Suprapubic skin (tissue), 4 donors: Measurements from ENCODE around the gene MIB1. TPM values are rescaled to one million over a fixed set of nuclear protein-coding genes. Genes with fewer than 3 reads are reported as not detected.

Source experiments
- DNase-seq, 2 donors: peaks; one replicate each; pipeline ENCODE4 v3.0.0-alpha.2; 2019; ENCODE audit warnings: low spot score in 2 of 2
- H3K27ac ChIP-seq: fragments of 200-600 bp; sonication (generic); one replicate; pipeline ENCODE4 v1.5.1; 2019
- H3K27me3 ChIP-seq: fragments of 200-600 bp; sonication (generic); one replicate; pipeline ENCODE4 v1.5.1; 2019
- H3K36me3 ChIP-seq: fragments of 200-600 bp; sonication (generic); one replicate; pipeline ENCODE4 v1.5.1; 2019
- H3K4me1 ChIP-seq: fragments of 200-600 bp; sonication (generic); one replicate; pipeline ENCODE4 v1.5.1; 2019
- H3K4me3 ChIP-seq: fragments of 200-600 bp; sonication (generic); one replicate; pipeline ENCODE4 v1.5.1; 2019; ENCODE audit warnings: mild to moderate bottlenecking
- H3K9me3 ChIP-seq: fragments of 200-600 bp; sonication (generic); one replicate; pipeline ENCODE4 v1.5.1; 2019
- CTCF ChIP-seq, 2 donors: fragments of 200-600 bp in 1 of 2; fragments of 450-650 bp in 1 of 2; sonication (generic) in 1 of 2; IDR thresholded peaks; one replicate each; pipeline ENCODE4 v1.5.1; 2016 to 2019; ENCODE audit warnings: antibody characterized with exemption in 2 of 2, mild to moderate bottlenecking in 1 of 2, moderate library complexity in 1 of 2
- EP300 ChIP-seq: sonication (generic); formaldehyde crosslinking; IDR thresholded peaks from one replicate; pipeline ENCODE4 v1.6.1; 2017; ENCODE audit warnings: antibody characterized with exemption
- POLR2A ChIP-seq, 2 donors: fragments of 450-650 bp; IDR thresholded peaks; one replicate each; pipeline ENCODE4 v1.6.1; 2017; ENCODE audit warnings: antibody characterized with exemption in 2 of 2, mild to moderate bottlenecking in 2 of 2, moderate library complexity in 2 of 2
- POLR2AphosphoS5 ChIP-seq, 3 donors: sonication (generic); formaldehyde crosslinking; IDR thresholded peaks; one replicate each; pipeline ENCODE4 v1.6.1; 2017; ENCODE audit warnings: antibody characterized with exemption in 3 of 3
- WGBS: methylation state at CpG from one replicate; pipeline ENCODE4 v1.1.5; 2018; 5-methylcytosine and 5-hydroxymethylcytosine counted together
- total RNA-seq, 4 donors: library from RNA; depleted of rRNA; stranded (reverse); fragments of >200 nt; gene quantifications; one replicate each; pipeline ENCODE4 v1.1.0, GENCODE V29; 2016

Gene MIB1
- total RNA-seq, 4 donors from 2014 or later = 16.6 to 25.4 (median 24.1) TPM

GRCh38 chr18:21841570-21841969 lies 101.0 kb downstream of the MIB1 start:
- TF ChIP-seq POLR2A (IDR thresholded peaks at IDR 0.05) (no peak), CTCF (IDR thresholded peaks at IDR 0.05) (no peak), POLR2AphosphoS5 (IDR thresholded peaks at IDR 0.05) (no peak), EP300 (no peak)
- no peak overlapping the region for H3K27ac ChIP-seq
- H3K4me3 ChIP-seq = no peak overlapping the region
- DNase-seq = no peak
- H3K27me3 ChIP-seq = no peaks in the 10 kb centered on the region
- 97% methylated on average over 1 of the region's 1 CpG for WGBS
- H3K9me3 ChIP-seq = no peaks in the 10 kb centered on the region
- peaks cover 43% of the 10 kb centered on the region for H3K36me3 ChIP-seq
- H3K4me1 ChIP-seq = no peaks in the 10 kb centered on the region

GRCh38 chr18:21843341-21843740 lies 102.7 kb downstream of the MIB1 start:
- H3K36me3 ChIP-seq = peaks cover 59% of the 10 kb centered on the region

GRCh38 chr18:21851327-21851961 lies 110.9 kb downstream of the MIB1 start:
- DNase-seq = no peak
- 71% methylated on average over 5 of the region's 5 CpGs for WGBS
- Histone ChIP-seq H3K4me1 (no peaks in the 10 kb centered on the region), H3K27ac (no peak overlapping the region), H3K27me3 (no peaks in the 10 kb centered on the region), H3K4me3 (no peak overlapping the region), H3K36me3 (peaks cover 28% of the 10 kb centered on the region), H3K9me3 (no peaks in the 10 kb centered on the region)
- TF ChIP-seq POLR2AphosphoS5 (IDR thresholded peaks at IDR 0.05) (no peak), CTCF (IDR thresholded peaks at IDR 0.05) (no peak), POLR2A (IDR thresholded peaks at IDR 0.05) (no peak), EP300 (no peak)

More at GRCh38 chr18:21843341-21843740, 102.7 kb downstream of the MIB1 start:
- no peaks in the 10 kb centered on the region for H3K27me3 ChIP-seq
- no peak overlapping the region for H3K4me3 ChIP-seq
- no peaks in the 10 kb centered on the region for H3K4me1 ChIP-seq
- no peaks in the 10 kb centered on the region for H3K9me3 ChIP-seq
- H3K27ac ChIP-seq = no peak overlapping the region
- TF ChIP-seq CTCF (IDR thresholded peaks at IDR 0.05) = no peak
- no peak for TF ChIP-seq EP300
- TF ChIP-seq POLR2A (IDR thresholded peaks at IDR 0.05) = no peak
- TF ChIP-seq POLR2AphosphoS5 (IDR thresholded peaks at IDR 0.05) = no peak
- 96% methylated on average over 2 of the region's 2 CpGs for WGBS
- no peak for DNase-seq

GRCh38 chr18:21853016-21853415 lies 112.4 kb downstream of the MIB1 start:
- no peak for TF ChIP-seq EP300
- no peak for DNase-seq
- Histone ChIP-seq H3K36me3 (peaks cover 27% of the 10 kb centered on the region), H3K4me1 (no peaks in the 10 kb centered on the region), H3K4me3 (no peak overlapping the region), H3K27me3 (no peaks in the 10 kb centered on the region), H3K9me3 (no peaks in the 10 kb centered on the region), H3K27ac (no peak overlapping the region)
- 75% methylated on average over 3 of the region's 3 CpGs for WGBS

GRCh38 chr18:21853775-21854552 lies 113.4 kb downstream of the MIB1 start:
- no peaks in the 10 kb centered on the region for H3K4me1 ChIP-seq
- H3K27ac ChIP-seq = no peak overlapping the region
- TF ChIP-seq EP300 (no peak), POLR2A (IDR thresholded peaks at IDR 0.05) (no peak), POLR2AphosphoS5 (IDR thresholded peaks at IDR 0.05) (no peak), CTCF (IDR thresholded peaks at IDR 0.05) (no peak)
- H3K9me3 ChIP-seq = no peaks in the 10 kb centered on the region
- no peak for DNase-seq
- WGBS = 90% methylated on average over 6 of the region's 6 CpGs
- H3K36me3 ChIP-seq = peaks cover 25% of the 10 kb centered on the region
- no peak overlapping the region for H3K4me3 ChIP-seq
- H3K27me3 ChIP-seq = no peaks in the 10 kb centered on the region
